ENCODE data around the gene PAK5. TPM values are rescaled to one million over a fixed set of nuclear protein-coding genes. Genes with fewer than 3 reads are reported as not detected.

The PAK5 gene
- total RNA-seq, 4 donors from 2014 or later: 0.05 to 6.6 (median 0.54) TPM; not detected in 1

DNA sequence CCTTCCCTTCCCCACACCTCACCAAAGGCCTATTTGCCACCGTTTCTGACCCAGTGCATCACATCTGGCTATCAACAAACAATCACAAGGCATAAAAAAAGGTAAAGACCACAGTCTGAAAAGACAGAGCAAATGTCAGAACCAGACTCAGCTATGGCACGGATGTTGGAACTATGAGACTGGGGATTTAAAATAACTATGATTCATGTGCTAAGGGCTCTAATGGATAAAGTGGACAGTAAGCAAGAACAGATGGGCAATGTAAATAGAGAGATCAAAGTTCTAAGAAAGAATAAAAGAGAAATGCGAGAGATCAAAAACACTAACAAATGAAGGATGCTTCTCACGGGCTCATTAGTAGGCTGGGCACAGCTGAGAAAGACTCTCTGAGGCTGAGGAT, 225.0 kb downstream of the PAK5 start:
- Histone ChIP-seq H3K4me3 (no peak overlapping the region), H3K27ac (no peak overlapping the region), H3K36me3 (no peaks in the 10 kb centered on the region), H3K4me1 (no peaks in the 10 kb centered on the region), H3K9me3 (no peaks in the 10 kb centered on the region), H3K27me3 (no peaks in the 10 kb centered on the region)
- no peak for ATAC-seq
- no peak for TF ChIP-seq POLR2AphosphoS5 (IDR thresholded peaks at IDR 0.05)
- no peak for TF ChIP-seq POLR2A (IDR thresholded peaks at IDR 0.05)
- TF ChIP-seq, protein P1, sequence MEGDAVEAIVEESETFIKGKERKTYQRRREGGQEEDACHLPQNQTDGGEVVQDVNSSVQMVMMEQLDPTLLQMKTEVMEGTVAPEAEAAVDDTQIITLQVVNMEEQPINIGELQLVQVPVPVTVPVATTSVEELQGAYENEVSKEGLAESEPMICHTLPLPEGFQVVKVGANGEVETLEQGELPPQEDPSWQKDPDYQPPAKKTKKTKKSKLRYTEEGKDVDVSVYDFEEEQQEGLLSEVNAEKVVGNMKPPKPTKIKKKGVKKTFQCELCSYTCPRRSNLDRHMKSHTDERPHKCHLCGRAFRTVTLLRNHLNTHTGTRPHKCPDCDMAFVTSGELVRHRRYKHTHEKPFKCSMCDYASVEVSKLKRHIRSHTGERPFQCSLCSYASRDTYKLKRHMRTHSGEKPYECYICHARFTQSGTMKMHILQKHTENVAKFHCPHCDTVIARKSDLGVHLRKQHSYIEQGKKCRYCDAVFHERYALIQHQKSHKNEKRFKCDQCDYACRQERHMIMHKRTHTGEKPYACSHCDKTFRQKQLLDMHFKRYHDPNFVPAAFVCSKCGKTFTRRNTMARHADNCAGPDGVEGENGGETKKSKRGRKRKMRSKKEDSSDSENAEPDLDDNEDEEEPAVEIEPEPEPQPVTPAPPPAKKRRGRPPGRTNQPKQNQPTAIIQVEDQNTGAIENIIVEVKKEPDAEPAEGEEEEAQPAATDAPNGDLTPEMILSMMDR (IDR thresholded peaks at IDR 0.05): no peak
- TF ChIP-seq EP300 (IDR thresholded peaks at IDR 0.05): no peak
- 63 to 94% methylated on average over 2 to 4 of the region's 4 CpGs for WGBS, 2 donors (ENCODE audit: low coverage in 1 of 2)

GRCh38 chr20:9611921-9612320, 227.0 kb downstream of the PAK5 start:
- H3K27ac ChIP-seq: no peak overlapping the region
- H3K27me3 ChIP-seq: no peaks in the 10 kb centered on the region
- 89 to 93% methylated on average over 5 to 8 of the region's 9 CpGs for WGBS, 2 donors (ENCODE audit: low coverage in 1 of 2)
- H3K36me3 ChIP-seq: no peaks in the 10 kb centered on the region
- no peak for ATAC-seq
- H3K4me1 ChIP-seq: no peaks in the 10 kb centered on the region
- no peak overlapping the region for H3K4me3 ChIP-seq
- no peak for TF ChIP-seq POLR2A (IDR thresholded peaks at IDR 0.05)
- TF ChIP-seq POLR2AphosphoS5 (IDR thresholded peaks at IDR 0.05): no peak
- TF ChIP-seq, protein P1 (IDR thresholded peaks at IDR 0.05): no peak
- TF ChIP-seq EP300 (IDR thresholded peaks at IDR 0.05): no peak
- H3K9me3 ChIP-seq: no peaks in the 10 kb centered on the region

DNA sequence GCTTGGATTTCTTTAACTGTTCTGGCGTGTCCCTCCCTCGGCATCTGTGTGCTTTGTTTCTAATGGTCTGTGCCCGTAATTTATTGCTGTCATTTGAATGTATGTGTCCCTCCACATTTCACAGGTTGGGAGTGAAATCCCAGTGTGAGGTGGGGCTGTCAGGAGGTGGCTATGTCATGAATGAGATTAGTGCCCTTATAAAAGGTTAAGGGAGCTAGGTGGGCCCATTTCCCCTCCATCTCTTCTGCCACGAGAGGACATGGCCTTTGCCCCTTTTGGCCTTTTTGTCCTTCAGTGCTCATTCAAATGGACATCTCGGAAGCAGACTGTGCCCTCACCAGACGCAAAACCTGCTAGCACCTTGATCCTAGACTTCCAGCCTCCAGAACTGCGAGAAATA, 228.2 kb downstream of the PAK5 start:
- H3K27me3 ChIP-seq: no peaks in the 10 kb centered on the region
- H3K4me3 ChIP-seq: no peak overlapping the region
- no peak for ATAC-seq
- no peaks in the 10 kb centered on the region for H3K4me1 ChIP-seq
- no peaks in the 10 kb centered on the region for H3K36me3 ChIP-seq
- 54 to 73% methylated on average over 2 to 7 of the region's 7 CpGs for WGBS, 2 donors (ENCODE audit: low coverage in 1 of 2)
- TF ChIP-seq, protein P1 (IDR thresholded peaks at IDR 0.05): no peak
- no peak for TF ChIP-seq EP300 (IDR thresholded peaks at IDR 0.05)
- no peak for TF ChIP-seq POLR2A (IDR thresholded peaks at IDR 0.05)
- TF ChIP-seq POLR2AphosphoS5 (IDR thresholded peaks at IDR 0.05): no peak
- H3K9me3 ChIP-seq: no peaks in the 10 kb centered on the region
- H3K27ac ChIP-seq: no peak overlapping the region

DNA sequence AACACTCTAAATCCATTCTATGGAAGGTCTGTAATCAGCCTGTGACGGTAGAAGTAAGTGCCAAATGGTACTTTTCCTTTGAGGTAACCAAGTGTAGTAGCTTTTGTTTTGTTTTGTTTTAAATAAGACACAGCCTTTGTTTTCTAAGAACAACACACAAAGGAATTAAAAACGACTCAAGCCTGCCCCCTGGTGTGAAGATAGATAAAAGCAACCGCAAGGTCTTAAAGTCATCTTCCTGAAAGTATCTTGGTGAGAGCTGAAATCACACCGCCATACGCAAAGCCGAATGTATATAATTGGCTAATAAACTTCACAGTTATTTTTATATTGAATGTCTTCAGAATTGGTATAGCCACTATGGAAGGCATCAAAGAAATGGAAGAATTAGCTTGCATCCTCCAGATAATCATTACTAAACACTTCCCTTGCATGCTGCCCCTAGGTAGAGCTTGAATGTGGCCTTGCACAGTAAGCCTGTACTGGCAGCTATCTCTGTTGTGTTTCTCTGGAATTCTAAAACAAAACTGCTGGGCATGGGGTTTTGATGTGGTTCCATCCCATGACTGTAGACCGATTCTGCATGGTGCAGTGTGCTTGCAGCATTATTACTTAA, 228.9 kb downstream of the PAK5 start:
- Histone ChIP-seq H3K9me3 (no peaks in the 10 kb centered on the region), H3K27ac (no peak overlapping the region), H3K27me3 (no peaks in the 10 kb centered on the region), H3K4me3 (no peak overlapping the region), H3K4me1 (no peaks in the 10 kb centered on the region), H3K36me3 (no peaks in the 10 kb centered on the region)
- WGBS, 2 donors (ENCODE audit: low coverage in 1 of 2): 23 to 29% methylated on average over 7 of the region's 7 CpGs
- no peak for ATAC-seq
- TF ChIP-seq, protein P1 (IDR thresholded peaks at IDR 0.05): peak; percentile 55 to 75 (median 62)
- TF ChIP-seq EP300 (IDR thresholded peaks at IDR 0.05) (no peak), POLR2A (IDR thresholded peaks at IDR 0.05) (no peak), POLR2AphosphoS5 (IDR thresholded peaks at IDR 0.05) (no peak)

DNA sequence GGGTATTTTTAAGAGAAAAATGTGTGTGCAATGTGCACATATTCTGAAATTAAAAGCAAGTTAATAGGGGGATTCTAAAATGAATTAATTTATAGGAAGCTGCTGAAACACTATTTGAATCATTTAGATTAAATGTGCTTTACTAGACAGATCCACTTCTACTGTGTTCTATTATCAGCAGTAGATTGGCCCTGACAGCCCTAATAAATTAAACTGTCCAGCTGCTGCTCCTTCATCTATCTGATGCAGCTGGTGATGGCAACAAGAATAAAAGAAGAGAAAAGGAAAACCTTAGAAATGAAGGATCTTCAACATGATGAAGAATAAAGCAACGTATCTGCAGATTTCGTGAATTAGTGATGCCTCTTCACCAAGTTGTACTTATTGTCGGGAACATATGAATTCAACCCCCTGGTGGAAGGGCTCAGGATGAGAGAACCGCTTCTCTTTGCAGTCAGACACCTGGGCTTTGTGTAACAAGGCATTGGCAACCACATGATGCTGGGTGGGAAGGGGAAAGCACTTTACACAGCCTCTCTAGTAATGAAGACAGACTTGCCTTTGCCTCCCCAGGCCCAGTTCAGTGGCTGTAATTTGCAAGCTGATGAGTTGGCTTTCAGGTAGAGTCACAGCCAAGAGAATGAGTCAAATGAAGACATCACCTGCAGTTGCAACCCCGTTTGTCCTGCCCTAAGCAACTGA, 230.1 kb downstream of the PAK5 start:
- ATAC-seq: no peak
- no peak for TF ChIP-seq EP300 (IDR thresholded peaks at IDR 0.05)
- TF ChIP-seq, protein P1 (IDR thresholded peaks at IDR 0.05): no peak
- no peak for TF ChIP-seq POLR2A (IDR thresholded peaks at IDR 0.05)
- 90 to 94% methylated on average over 4 to 5 of the region's 5 CpGs for WGBS, 2 donors (ENCODE audit: low coverage in 1 of 2)
- Histone ChIP-seq H3K27ac (no peak overlapping the region), H3K9me3 (no peaks in the 10 kb centered on the region), H3K36me3 (no peaks in the 10 kb centered on the region), H3K4me3 (no peak overlapping the region), H3K27me3 (no peaks in the 10 kb centered on the region), H3K4me1 (no peaks in the 10 kb centered on the region)
